Activated B cell treated with CpG ODN at 0.5 μM for 24 hours (primary cell): ENCODE data around the gene ACOX2. TPM values are rescaled to one million over a fixed set of nuclear protein-coding genes. Genes with fewer than 3 reads are reported as not detected.

ENCODE experiments used
- ATAC-seq: fragments of 200-7000 bp; cut with Tn5 transposase; one replicate; pipeline ENCODE4 v1.10.0; 2021; ENCODE audit warnings: low read depth, mild to moderate bottlenecking, moderate library complexity
- CTCF ChIA-PET: fragments of 350-600 bp; sonication (Branson Sonifier 250); formaldehyde crosslinking; loops from one replicate; lab custom pipeline; 2021; ENCODE audit warnings: antibody characterized with exemption; lab: Charles Lee
- POLR2A ChIA-PET: fragments of 350-600 bp; sonication (Branson Sonifier 250); formaldehyde crosslinking; loops from one replicate; lab custom pipeline; 2021; ENCODE audit warnings: antibody characterized with exemption; lab: Charles Lee
- DNase-seq: peaks from one replicate; pipeline ENCODE4 v3.0.0; 2022
- H3K27ac Mint-ChIP-seq: one replicate; pipeline ENCODE4 v1.8.0; 2020; ENCODE audit warnings: mixed read lengths
- H3K27me3 Mint-ChIP-seq: one replicate; pipeline ENCODE4 v1.8.0; 2021; ENCODE audit warnings: mixed read lengths
- H3K36me3 Mint-ChIP-seq: one replicate; pipeline ENCODE4 v1.8.0; 2021; ENCODE audit warnings: low read depth, mixed read lengths
- H3K4me1 Mint-ChIP-seq: one replicate; pipeline ENCODE4 v1.8.0; 2021; ENCODE audit warnings: mixed read lengths
- H3K4me3 Mint-ChIP-seq: one replicate; pipeline ENCODE4 v1.8.0; 2020; ENCODE audit warnings: mild to moderate bottlenecking, mixed read lengths
- H3K9me3 Mint-ChIP-seq: one replicate; pipeline ENCODE4 v1.8.0; 2020; ENCODE audit warnings: mixed read lengths
- CTCF ChIP-seq: fragments of 200-600 bp; IDR thresholded peaks from one replicate; pipeline ENCODE4 v1.8.0; 2022; ENCODE audit warnings: antibody characterized with exemption, mild to moderate bottlenecking
- intact Hi-C: fragments of 100-400 bp; cut with micrococcal nuclease; formaldehyde crosslinking; loops from one replicate; pipeline ENCODE4 v1.15.1; 2024
- total RNA-seq: library from RNA; stranded (reverse); gene quantifications from 2 replicates; pipeline ENCODE4 v1.2.3, GENCODE V29; 2022

The ACOX2 gene
- total RNA-seq, 1 donor from 2014 or later = not detected

- H3K27ac Mint-ChIP-seq = no peak overlapping the region
- H3K27me3 Mint-ChIP-seq = no peaks in the 10 kb centered on the region
- intact Hi-C loops = no loop called here
- no peak overlapping the region for H3K4me3 Mint-ChIP-seq
- POLR2A ChIA-PET = interaction anchor here (0.6 kb wide), 1 partner anchor 331 kb away, joined by 3 read pairs; no protein-coding TSS in a partner anchor
- H3K4me1 Mint-ChIP-seq = no peaks in the 10 kb centered on the region
- TF ChIP-seq CTCF = no peak
- CTCF ChIA-PET = interaction anchor here (0.9 to 1.3 kb wide), 2 partner anchors 111 to 220 kb away, joined by 3 to 4 read pairs; partner anchors contain the start of genes HTD2 and RPP14
- ATAC-seq = no peak
- no peaks in the 10 kb centered on the region for H3K36me3 Mint-ChIP-seq
- DNase-seq = no peak
- no peaks in the 10 kb centered on the region for H3K9me3 Mint-ChIP-seq
These were observed 10.5 kb downstream of the ACOX2 start for GRCh38 chr3:58526515-58526957.

GRCh38 chr3:58524326-58524888 is 12.6 kb downstream of the ACOX2 start:
- Mint-ChIP-seq H3K27me3 (no peaks in the 10 kb centered on the region), H3K4me1 (no peaks in the 10 kb centered on the region), H3K36me3 (no peaks in the 10 kb centered on the region), H3K9me3 (no peaks in the 10 kb centered on the region), H3K27ac (no peak overlapping the region), H3K4me3 (no peak overlapping the region)
- no peak for ATAC-seq
- TF ChIP-seq CTCF = no peak
- ChIA-PET CTCF (no interaction called here), POLR2A (no interaction called here)
- no peak for DNase-seq
- intact Hi-C loops = no loop called here

GRCh38 chr3:58522759-58523425 is 14.1 kb downstream of the ACOX2 start:
- TF ChIP-seq CTCF = no peak
- Mint-ChIP-seq H3K4me1 (no peaks in the 10 kb centered on the region), H3K27me3 (no peaks in the 10 kb centered on the region), H3K9me3 (no peaks in the 10 kb centered on the region), H3K27ac (no peak overlapping the region), H3K36me3 (no peaks in the 10 kb centered on the region), H3K4me3 (no peak overlapping the region)
- CTCF ChIA-PET = no interaction called here
- intact Hi-C loops = no loop called here
- ATAC-seq (no peak), DNase-seq (no peak)
- POLR2A ChIA-PET = no interaction called here

GRCh38 chr3:58521917-58522631 is 14.9 kb downstream of the ACOX2 start:
- CTCF ChIA-PET = no interaction called here
- no peak overlapping the region for H3K27ac Mint-ChIP-seq
- H3K36me3 Mint-ChIP-seq = no peaks in the 10 kb centered on the region

More at GRCh38 chr3:58521917-58522631, 14.9 kb downstream of the ACOX2 start:
- intact Hi-C loops = no loop called here
- H3K27me3 Mint-ChIP-seq = no peaks in the 10 kb centered on the region
- no peak overlapping the region for H3K4me3 Mint-ChIP-seq
- no peak for DNase-seq
- no peaks in the 10 kb centered on the region for H3K9me3 Mint-ChIP-seq
- no peaks in the 10 kb centered on the region for H3K4me1 Mint-ChIP-seq
- TF ChIP-seq CTCF = no peak
- POLR2A ChIA-PET = no interaction called here
- no peak for ATAC-seq
